A549 treated with AZD9567 at 1 μM for 4 hours (cell line): Measurements from ENCODE around the gene PNN. TPM values are rescaled to one million over a fixed set of nuclear protein-coding genes. Genes with fewer than 3 reads are reported as not detected.

Experiments
- total RNA-seq: library from RNA; stranded (reverse); fragments of 200-300 nt; extraction: Qiagen RNA extraction; gene quantifications from 5 replicates; pipeline ENCODE4 v1.2.3, GENCODE V29; 2022; ENCODE audit not compliant: insufficient read depth

The PNN gene
- total RNA-seq, result 40.6 to 49.2 TPM (median 45.5 TPM) in 5 replicates

GRCh38 chr14:39174560-39175444, at the start of gene PNN:
PNN (plus strand) TSS chr14:39175254; CDS start chr14:39175280, 26 bp downstream.

Other genes with a start within 250 kb of the PNN start
- gene SEC23A, start 72.0 kb upstream of the PNN start, total RNA-seq, result 60.8 to 95.6 TPM (median 73.7 TPM) in 5 replicates
- 24.5 to 59.1 TPM (median 26.4 TPM) in 5 replicates for gene GEMIN2, start 60.9 kb upstream of the PNN start, total RNA-seq
- 12.4 to 16.1 TPM (median 15.4 TPM) in 5 replicates for gene TRAPPC6B, start 4.9 kb upstream of the PNN start, total RNA-seq
- 18.7 to 19.9 TPM (median 19.5 TPM) in 5 replicates for gene MIA2, start 58.7 kb downstream of the PNN start, total RNA-seq